ENCODE data around the gene SMAD1.

The SMAD1 gene

DNA sequence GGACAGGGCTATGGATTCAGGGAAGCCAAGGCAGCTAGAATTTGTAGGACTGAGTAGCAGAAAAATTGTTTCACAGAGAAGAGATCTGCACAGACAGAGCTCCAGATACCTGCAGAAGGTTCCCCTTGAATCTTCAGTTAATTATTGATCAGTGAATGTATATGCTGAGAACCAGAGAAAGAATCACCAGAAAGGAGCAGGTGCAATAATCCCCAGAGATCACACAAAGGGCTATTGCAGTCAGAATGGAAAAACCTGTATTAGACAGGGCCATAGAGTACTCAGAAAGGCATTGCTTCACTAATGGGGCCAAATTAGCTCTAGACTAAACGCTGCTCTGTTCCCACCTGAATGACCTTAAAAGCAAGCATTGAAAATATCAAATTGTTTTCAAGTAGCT, 35.5 kb upstream of the SMAD1 start:
- Histone ChIP-seq H3K27me3 (ENCODE audit: insufficient read depth, low read depth) (no peaks in the 10 kb centered on the region), H2AFZ (ENCODE audit: low read depth) (no peak overlapping the region), H3K36me3 (ENCODE audit: insufficient read depth) (no peaks in the 10 kb centered on the region), H3K4me3 (IDR thresholded peaks at IDR 0.05; ENCODE audit: insufficient read depth, low read depth, low read length) (no peak overlapping the region), H3K4me1 (ENCODE audit: low read depth, poor library complexity, severe bottlenecking) (no peaks in the 10 kb centered on the region), H3K4me2 (no peak overlapping the region), H3K27ac (no peak overlapping the region), H3K9ac (no peak overlapping the region), H4K20me1 (ENCODE audit: insufficient read depth) (no peaks in the 10 kb centered on the region), H3K79me2 (ENCODE audit: insufficient read depth, low read depth) (no peaks in the 10 kb centered on the region)
- TF ChIP-seq CTCF (conservative IDR thresholded peaks at IDR 0.05; ENCODE audit: low read depth, low read length): no peak

GRCh38 chr4:145451895-145452294, 29.8 kb upstream of the SMAD1 start:
- no peak overlapping the region for H3K27ac ChIP-seq

GRCh38 chr4:145452447-145453162, 29.0 kb upstream of the SMAD1 start:
- H2AFZ ChIP-seq (ENCODE audit: low read depth): no peak overlapping the region
- no peak overlapping the region for H3K9ac ChIP-seq
- TF ChIP-seq CTCF (conservative IDR thresholded peaks at IDR 0.05; ENCODE audit: low read depth, low read length): no peak
- H3K27me3 ChIP-seq (ENCODE audit: insufficient read depth, low read depth): no peaks in the 10 kb centered on the region
- H4K20me1 ChIP-seq (ENCODE audit: insufficient read depth): no peaks in the 10 kb centered on the region
- no peak overlapping the region for H3K4me3 ChIP-seq (IDR thresholded peaks at IDR 0.05; ENCODE audit: insufficient read depth, low read depth, low read length)
- H3K36me3 ChIP-seq (ENCODE audit: insufficient read depth): no peaks in the 10 kb centered on the region
- H3K4me2 ChIP-seq: no peak overlapping the region
- H3K79me2 ChIP-seq (ENCODE audit: insufficient read depth, low read depth): no peaks in the 10 kb centered on the region
- no peak overlapping the region for H3K27ac ChIP-seq
- no peaks in the 10 kb centered on the region for H3K4me1 ChIP-seq (ENCODE audit: low read depth, poor library complexity, severe bottlenecking)

More at GRCh38 chr4:145451895-145452294, 29.8 kb upstream of the SMAD1 start:
- Histone ChIP-seq H3K9ac (no peak overlapping the region), H3K27me3 (ENCODE audit: insufficient read depth, low read depth) (no peaks in the 10 kb centered on the region), H3K4me2 (no peak overlapping the region), H3K36me3 (ENCODE audit: insufficient read depth) (no peaks in the 10 kb centered on the region), H2AFZ (ENCODE audit: low read depth) (no peak overlapping the region), H3K4me1 (ENCODE audit: low read depth, poor library complexity, severe bottlenecking) (no peaks in the 10 kb centered on the region), H3K4me3 (IDR thresholded peaks at IDR 0.05; ENCODE audit: insufficient read depth, low read depth, low read length) (no peak overlapping the region), H4K20me1 (ENCODE audit: insufficient read depth) (no peaks in the 10 kb centered on the region), H3K79me2 (ENCODE audit: insufficient read depth, low read depth) (no peaks in the 10 kb centered on the region)
- TF ChIP-seq CTCF (conservative IDR thresholded peaks at IDR 0.05; ENCODE audit: low read depth, low read length): no peak

DNA sequence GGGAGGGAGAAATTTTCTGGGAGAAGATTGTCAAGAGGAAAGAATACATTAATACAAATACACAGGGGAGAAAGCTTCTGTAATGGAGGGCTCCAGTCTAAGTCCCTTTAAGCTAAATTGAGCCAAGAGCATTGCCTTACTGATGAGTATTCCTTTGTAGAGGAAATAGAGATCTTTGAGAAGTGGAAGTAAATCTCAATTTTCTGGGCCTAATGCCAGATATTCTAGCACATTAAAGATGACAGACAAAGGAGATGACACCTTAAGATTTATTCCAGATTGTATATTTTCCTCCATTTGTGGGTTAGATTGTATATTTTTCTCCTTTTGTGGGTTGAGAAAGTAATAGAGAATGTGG, 28.5 kb upstream of the SMAD1 start:
- H4K20me1 ChIP-seq (ENCODE audit: insufficient read depth): no peaks in the 10 kb centered on the region
- H3K4me1 ChIP-seq (ENCODE audit: low read depth, poor library complexity, severe bottlenecking): no peaks in the 10 kb centered on the region
- H3K4me2 ChIP-seq: no peak overlapping the region
- H2AFZ ChIP-seq (ENCODE audit: low read depth): no peak overlapping the region
- H3K4me3 ChIP-seq (IDR thresholded peaks at IDR 0.05; ENCODE audit: insufficient read depth, low read depth, low read length): no peak overlapping the region
- TF ChIP-seq CTCF (conservative IDR thresholded peaks at IDR 0.05; ENCODE audit: low read depth, low read length): no peak
- no peaks in the 10 kb centered on the region for H3K79me2 ChIP-seq (ENCODE audit: insufficient read depth, low read depth)
- H3K9ac ChIP-seq: no peak overlapping the region
- H3K27me3 ChIP-seq (ENCODE audit: insufficient read depth, low read depth): no peaks in the 10 kb centered on the region
- no peaks in the 10 kb centered on the region for H3K36me3 ChIP-seq (ENCODE audit: insufficient read depth)
- no peak overlapping the region for H3K27ac ChIP-seq
